IMR-90 (cell line): ENCODE measurements around the gene KCNN4. TPM values are rescaled to one million over a fixed set of nuclear protein-coding genes. Genes with fewer than 3 reads are reported as not detected.

Source experiments
- ATAC-seq: fragments of 200-7000 bp; cut with Tn5 transposase; 2 replicates; pipeline ENCODE4 v1.9.1; 2020; ENCODE audit warnings: low read depth, mild to moderate bottlenecking, moderate library complexity
- BruUV-seq: library from RNA; stranded (reverse); fragments of 400-500 nt; replicated peaks from 2 replicates; lab custom pipeline; 2021; lab: Mats Ljungman, UMichigan
- CTCF ChIA-PET: fragments of 300-600 bp; formaldehyde crosslinking; extraction: SDS; loops from one replicate; lab custom pipeline; 2021; ENCODE audit warnings: antibody characterized with exemption; lab: Yijun Ruan, JAX
- POLR2A ChIA-PET: fragments of 300-600 bp; sonication (Branson Sonifier 250); formaldehyde crosslinking; loops from one replicate; lab custom pipeline; 2022; ENCODE audit warnings: antibody characterized with exemption; ENCODE audit not compliant: unreplicated experiment; lab: Charles Lee
- DNase-seq: peaks from one replicate; pipeline ENCODE4 v3.0.0; 2013
- H2AFZ ChIP-seq: replicated peaks from 2 replicates; pipeline ENCODE3; 2013; ENCODE audit warnings: low read length, mild to moderate bottlenecking; ENCODE audit not compliant: poor library complexity
- H2AK5ac ChIP-seq: 2 replicates; pipeline ENCODE4 v1.6.1; 2013; ENCODE audit warnings: low read depth, low read length, inconsistent platforms
- H2AK9ac ChIP-seq: replicated peaks from 2 replicates; pipeline ENCODE3; 2013; ENCODE audit warnings: mild to moderate bottlenecking, low read depth, low read length, moderate library complexity; ENCODE audit not compliant: poor library complexity
- H2BK120ac ChIP-seq: 2 replicates; pipeline ENCODE4 v1.6.1; 2013; ENCODE audit warnings: low read depth, low read length, inconsistent platforms
- H2BK15ac ChIP-seq: 3 replicates; pipeline ENCODE4 v1.6.1; 2013; ENCODE audit warnings: low read depth, low read length, inconsistent platforms
- H2BK20ac ChIP-seq: 2 replicates; pipeline ENCODE4 v1.6.1; 2013; ENCODE audit warnings: low read depth, mild to moderate bottlenecking, inconsistent platforms, low read length, moderate library complexity
- H2BK5ac ChIP-seq: 2 replicates; pipeline ENCODE4 v1.6.1; 2013; ENCODE audit warnings: mild to moderate bottlenecking, low read depth, low read length, inconsistent platforms; ENCODE audit not compliant: poor library complexity, severe bottlenecking
- H3K14ac ChIP-seq: replicated peaks from 2 replicates; pipeline ENCODE4 v1.6.1; 2013; ENCODE audit warnings: low read depth, low read length, inconsistent platforms
- H3K18ac ChIP-seq: 2 replicates; pipeline ENCODE4 v1.6.1; 2013; ENCODE audit warnings: low read depth, low read length, control low read depth
- H3K23ac ChIP-seq: 2 replicates; pipeline ENCODE4 v1.6.1; 2013; ENCODE audit warnings: low read depth, low read length, inconsistent platforms
- H3K27ac ChIP-seq: 2 replicates; pipeline ENCODE4 v1.5.1; 2013; ENCODE audit warnings: mild to moderate bottlenecking, control low read depth, low read length; ENCODE audit not compliant: insufficient read depth
- H3K27me3 ChIP-seq: 2 replicates; pipeline ENCODE4 v1.6.1; 2013; ENCODE audit warnings: low read length; ENCODE audit not compliant: control insufficient read depth, insufficient read depth
- H3K36me3 ChIP-seq: 2 replicates; pipeline ENCODE4 v1.6.1; 2013; ENCODE audit warnings: low read length, mixed read lengths; ENCODE audit not compliant: control insufficient read depth, insufficient read depth
- H3K4ac ChIP-seq: 2 replicates; pipeline ENCODE4 v1.6.1; 2013; ENCODE audit warnings: low read depth, low read length, inconsistent platforms
- H3K4me1 ChIP-seq: 2 replicates; pipeline ENCODE4 v1.6.1; 2013; ENCODE audit warnings: low read length, mixed read lengths; ENCODE audit not compliant: control insufficient read depth, insufficient read depth
- H3K4me2 ChIP-seq: 2 replicates; pipeline ENCODE4 v1.6.1; 2013; ENCODE audit warnings: low read depth, mild to moderate bottlenecking, control low read depth, low read length, moderate library complexity
- H3K4me3 ChIP-seq: 2 replicates; pipeline ENCODE4 v1.5.1; 2013; ENCODE audit warnings: low read depth, mild to moderate bottlenecking, control low read depth, low read length, moderate library complexity; ENCODE audit not compliant: insufficient read depth
- H3K56ac ChIP-seq: 2 replicates; pipeline ENCODE4 v1.6.1; 2013; ENCODE audit warnings: low read length, inconsistent platforms; ENCODE audit not compliant: insufficient read depth; ENCODE audit errors: extremely low read depth
- H3K79me1 ChIP-seq, 2 experiments: 2 replicates each; pipeline ENCODE4 v1.6.1; 2013; ENCODE audit warnings: low read length in 2 of 2, inconsistent platforms in 1 of 2, low read depth in 1 of 2
- H3K9ac ChIP-seq: 2 replicates; pipeline ENCODE4 v1.6.1; 2013; ENCODE audit warnings: low read depth, low read length, control low read depth
- H3K9me1 ChIP-seq: 2 replicates; pipeline ENCODE4 v1.6.1; 2013; ENCODE audit warnings: low read length, inconsistent platforms; ENCODE audit not compliant: insufficient read depth
- H3K9me3 ChIP-seq: 2 replicates; pipeline ENCODE4 v1.6.1; 2013; ENCODE audit warnings: low read length; ENCODE audit not compliant: control insufficient read depth, insufficient read depth
- H4K20me1 ChIP-seq: 2 replicates; pipeline ENCODE4 v1.6.1; 2013; ENCODE audit warnings: low read length, inconsistent platforms; ENCODE audit not compliant: insufficient read depth
- H4K5ac ChIP-seq: 2 replicates; pipeline ENCODE4 v1.6.1; 2013; ENCODE audit warnings: mild to moderate bottlenecking, low read depth, low read length, control low read depth
- H4K8ac ChIP-seq, 2 experiments: 2 replicates each; pipeline ENCODE4 v1.6.1; 2013; ENCODE audit warnings: low read depth in 2 of 2, low read length in 2 of 2, control low read depth in 1 of 2, inconsistent platforms in 1 of 2
- H4K91ac ChIP-seq: 2 replicates; pipeline ENCODE4 v1.6.1; 2013; ENCODE audit warnings: low read depth, low read length, inconsistent platforms; ENCODE audit not compliant: insufficient read depth
- CEBPB ChIP-seq: IDR thresholded peaks from 2 replicates; pipeline ENCODE4 v1.6.1; 2012; ENCODE audit warnings: low read depth, low read length, improper control_type of control experiment
- CHD1 ChIP-seq: IDR thresholded peaks from 2 replicates; pipeline ENCODE4 v1.6.1; 2012; ENCODE audit warnings: low read depth, low read length, improper control_type of control experiment
- NFE2L2 ChIP-seq: fragments of 150-350 bp; IDR thresholded peaks from 2 replicates; pipeline ENCODE4 v1.6.1; 2016; ENCODE audit warnings: low read depth, mild to moderate bottlenecking, low read length
- POLR2A ChIP-seq: IDR thresholded peaks from 2 replicates; pipeline ENCODE4 v1.6.1; 2012; ENCODE audit warnings: mild to moderate bottlenecking, low read depth, low read length
- RFX5 ChIP-seq: IDR thresholded peaks from 2 replicates; pipeline ENCODE4 v1.8.0; 2012; ENCODE audit warnings: low read depth, mild to moderate bottlenecking, low read length, moderate library complexity
- WGBS, 2 experiments: methylation state at CpG; one replicate each; pipeline versions ENCODE4 v1.1.5 to v1.1.7; 2013; ENCODE audit warnings: missing lambda C conversion rate in 2 of 2; ENCODE audit not compliant: insufficient read length in 1 of 2; ENCODE audit errors: extremely low coverage in 2 of 2; 5-methylcytosine and 5-hydroxymethylcytosine counted together
- dilution Hi-C: fragments of 300-500 bp; cut with HindIII; formaldehyde crosslinking; loops from one replicate; pipeline ENCODE4 v1.14.3; 2018; ENCODE audit warnings: low sequenced_read_pairs; ENCODE audit not compliant: unreplicated experiment
- in situ Hi-C: fragments of 300-500 bp; cut with MboI; formaldehyde crosslinking; loops from 3 replicates; pipeline ENCODE4 v1.14.3; 2019; ENCODE audit warnings: low sequenced_read_pairs, inconsistent platforms, mixed read lengths
- intact Hi-C: fragments of 100-400 bp; cut with micrococcal nuclease; formaldehyde crosslinking; loops from 2 replicates; pipeline ENCODE4 v1.10.0; 2022
- polyA plus RNA-seq, 3 experiments: library from polyadenylated mRNA; depleted of rRNA; stranded (reverse); fragments of >200 nt; gene quantifications; 2 replicates each; pipeline ENCODE4 v1.2.3, GENCODE V29; 2012; ENCODE audit warnings: low replicate concordance in 1 of 3
- total RNA-seq: library from RNA; depleted of rRNA; stranded (reverse); fragments of >200 nt; gene quantifications from 2 replicates; pipeline ENCODE4 v1.2.3, GENCODE V29; 2012
- TF ChIP-seq, protein P1 (sequence below): conservative IDR thresholded peaks from 2 replicates; pipeline ENCODE4 v1.5.1; 2012; ENCODE audit warnings: mild to moderate bottlenecking, low read depth, low read length, improper control_type of control experiment
- TF ChIP-seq, protein P2 (sequence below): fragments of 150-350 bp; IDR thresholded peaks from 2 replicates; pipeline ENCODE4 v1.6.1; 2016; ENCODE audit warnings: low read depth, mild to moderate bottlenecking, low read length, moderate library complexity, borderline replicate concordance
- TF ChIP-seq, protein P3 (sequence below): fragments of 150-350 bp; IDR thresholded peaks from 2 replicates; pipeline ENCODE4 v1.6.1; 2017; ENCODE audit warnings: mild to moderate bottlenecking, antibody characterized with exemption, low read length, low read depth

The KCNN4 gene
- total and polyA plus RNA-seq, 2 of the 4 experiments (the other 2 are of a cell fraction) = 0.54 to 0.99 TPM

DNA sequence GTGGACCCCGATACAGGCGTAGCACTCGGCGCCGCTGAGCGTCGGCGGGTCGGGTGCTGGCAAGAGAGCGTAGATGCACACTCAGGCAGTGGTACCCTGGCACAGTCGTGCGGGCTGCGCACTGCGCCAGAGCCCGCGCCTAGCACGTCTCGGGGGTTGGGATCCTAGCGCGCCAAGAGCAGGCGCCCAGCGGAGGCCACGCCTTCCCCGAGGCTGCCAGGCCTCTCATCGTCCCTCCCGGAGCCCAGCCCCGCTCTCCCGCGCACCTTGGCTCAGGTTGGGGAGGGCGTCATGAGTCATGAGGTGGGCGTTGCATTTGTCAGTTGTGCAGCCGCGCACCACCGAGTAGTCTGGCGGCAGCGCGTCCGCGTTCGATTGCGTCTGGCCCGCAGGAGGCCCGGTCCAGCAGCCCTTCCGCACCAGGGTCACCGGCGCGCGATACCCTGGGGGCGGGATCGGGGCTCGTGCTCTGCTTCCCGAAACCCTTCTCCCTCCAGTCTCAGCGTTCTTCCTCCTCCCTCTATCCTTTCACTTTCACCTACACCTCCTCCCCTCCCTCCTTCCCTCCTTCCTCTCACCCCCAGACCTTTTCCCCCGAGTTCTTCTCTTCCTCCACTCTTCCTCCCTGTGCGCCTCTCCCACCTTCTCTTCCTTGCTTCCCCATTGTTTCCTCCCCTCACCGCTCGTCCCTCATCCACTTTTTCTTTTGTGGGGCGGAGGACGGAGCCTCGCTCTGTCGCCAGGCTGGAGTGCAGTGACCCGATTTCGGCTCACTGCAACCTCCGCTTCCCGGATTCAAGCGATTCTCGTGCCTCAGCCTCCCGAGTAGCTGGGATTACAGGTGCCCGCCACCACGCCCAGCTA lies 18.0 kb upstream of the KCNN4 start (continued):
- TF ChIP-seq, protein P1, sequence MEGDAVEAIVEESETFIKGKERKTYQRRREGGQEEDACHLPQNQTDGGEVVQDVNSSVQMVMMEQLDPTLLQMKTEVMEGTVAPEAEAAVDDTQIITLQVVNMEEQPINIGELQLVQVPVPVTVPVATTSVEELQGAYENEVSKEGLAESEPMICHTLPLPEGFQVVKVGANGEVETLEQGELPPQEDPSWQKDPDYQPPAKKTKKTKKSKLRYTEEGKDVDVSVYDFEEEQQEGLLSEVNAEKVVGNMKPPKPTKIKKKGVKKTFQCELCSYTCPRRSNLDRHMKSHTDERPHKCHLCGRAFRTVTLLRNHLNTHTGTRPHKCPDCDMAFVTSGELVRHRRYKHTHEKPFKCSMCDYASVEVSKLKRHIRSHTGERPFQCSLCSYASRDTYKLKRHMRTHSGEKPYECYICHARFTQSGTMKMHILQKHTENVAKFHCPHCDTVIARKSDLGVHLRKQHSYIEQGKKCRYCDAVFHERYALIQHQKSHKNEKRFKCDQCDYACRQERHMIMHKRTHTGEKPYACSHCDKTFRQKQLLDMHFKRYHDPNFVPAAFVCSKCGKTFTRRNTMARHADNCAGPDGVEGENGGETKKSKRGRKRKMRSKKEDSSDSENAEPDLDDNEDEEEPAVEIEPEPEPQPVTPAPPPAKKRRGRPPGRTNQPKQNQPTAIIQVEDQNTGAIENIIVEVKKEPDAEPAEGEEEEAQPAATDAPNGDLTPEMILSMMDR = no peak

DNA sequence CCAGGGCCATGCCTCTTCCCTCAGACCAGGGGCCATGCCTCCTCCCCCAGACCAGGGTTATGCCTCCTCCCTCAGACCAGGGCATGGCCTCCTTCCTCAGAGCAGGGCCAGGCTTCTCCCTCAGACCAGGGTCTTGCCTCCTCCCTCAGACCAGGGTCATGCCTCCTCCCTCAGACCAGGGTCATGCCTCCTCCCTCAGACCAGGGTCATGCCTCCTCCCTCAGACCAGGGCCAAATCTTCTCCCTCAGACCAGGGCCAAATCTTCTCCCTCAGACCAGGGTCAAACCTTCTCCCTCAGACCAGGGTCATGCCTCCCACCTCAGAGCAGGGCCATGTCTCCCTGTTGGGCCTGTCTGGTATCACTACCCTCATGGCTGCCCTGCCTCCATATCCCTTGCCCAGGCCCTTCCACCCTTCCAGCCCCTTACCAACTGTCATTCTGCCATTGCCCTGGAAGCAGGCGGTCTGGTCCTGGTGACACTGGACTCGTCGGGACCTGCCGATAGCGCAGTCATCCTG lies 17.3 kb upstream of the KCNN4 start:
- peaks cover 9% of the 10 kb centered on the region for H3K9me3 ChIP-seq
- H4K5ac ChIP-seq = no peak overlapping the region
- no peak overlapping the region for H3K14ac ChIP-seq
- WGBS, 2 experiments = 41% methylated on average over 5 of the region's 5 CpGs; no CpG with 5 or more reads in 1 of the 2 experiments
- H3K18ac ChIP-seq = no peak overlapping the region
- H3K27ac ChIP-seq = no peak overlapping the region
- peak overlapping the region; percentile 54 for H3K4me2 ChIP-seq
- H3K4me1 ChIP-seq = peaks cover 3% of the 10 kb centered on the region; the same call in 1 of the 2 replicates
- H4K20me1 ChIP-seq = no peaks in the 10 kb centered on the region
- no peak for DNase-seq
- H3K23ac ChIP-seq = no peak overlapping the region; the same call in 1 of the 2 replicates
- H3K27me3 ChIP-seq = peaks cover 45% of the 10 kb centered on the region
- H3K36me3 ChIP-seq = no peaks in the 10 kb centered on the region
- no peak overlapping the region for H2BK5ac ChIP-seq
- H3K4me3 ChIP-seq = peak overlapping the region; percentile 25; the same call in 1 of the 2 replicates
- H2AK5ac ChIP-seq = no peak overlapping the region
- no peaks in the 10 kb centered on the region for H3K9me1 ChIP-seq
- intact Hi-C loops = no loop called here
- no TSS peak for BruUV-seq
- no peak overlapping the region for H3K56ac ChIP-seq
- H3K79me1 ChIP-seq = no peaks in the 10 kb centered on the region
- CTCF ChIA-PET = no interaction called here
- dilution Hi-C loops = no loop called here
- H2BK15ac ChIP-seq = no peak overlapping the region
- no peak for TF ChIP-seq CEBPB
- TF ChIP-seq POLR2A = no peak
- no peak for TF ChIP-seq NFE2L2
- TF ChIP-seq RFX5 = no peak
- TF ChIP-seq, protein P2, sequence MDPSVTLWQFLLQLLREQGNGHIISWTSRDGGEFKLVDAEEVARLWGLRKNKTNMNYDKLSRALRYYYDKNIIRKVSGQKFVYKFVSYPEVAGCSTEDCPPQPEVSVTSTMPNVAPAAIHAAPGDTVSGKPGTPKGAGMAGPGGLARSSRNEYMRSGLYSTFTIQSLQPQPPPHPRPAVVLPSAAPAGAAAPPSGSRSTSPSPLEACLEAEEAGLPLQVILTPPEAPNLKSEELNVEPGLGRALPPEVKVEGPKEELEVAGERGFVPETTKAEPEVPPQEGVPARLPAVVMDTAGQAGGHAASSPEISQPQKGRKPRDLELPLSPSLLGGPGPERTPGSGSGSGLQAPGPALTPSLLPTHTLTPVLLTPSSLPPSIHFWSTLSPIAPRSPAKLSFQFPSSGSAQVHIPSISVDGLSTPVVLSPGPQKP = no peak
- TF ChIP-seq CHD1 = no peak
- TF ChIP-seq, protein P3, sequence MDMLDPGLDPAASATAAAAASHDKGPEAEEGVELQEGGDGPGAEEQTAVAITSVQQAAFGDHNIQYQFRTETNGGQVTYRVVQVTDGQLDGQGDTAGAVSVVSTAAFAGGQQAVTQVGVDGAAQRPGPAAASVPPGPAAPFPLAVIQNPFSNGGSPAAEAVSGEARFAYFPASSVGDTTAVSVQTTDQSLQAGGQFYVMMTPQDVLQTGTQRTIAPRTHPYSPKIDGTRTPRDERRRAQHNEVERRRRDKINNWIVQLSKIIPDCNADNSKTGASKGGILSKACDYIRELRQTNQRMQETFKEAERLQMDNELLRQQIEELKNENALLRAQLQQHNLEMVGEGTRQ = no peak
- no peak overlapping the region for H4K91ac ChIP-seq
- H3K9ac ChIP-seq = no peak overlapping the region
- H2BK120ac ChIP-seq = no peak overlapping the region
- peak; percentile 17; the same call in 1 of the 2 replicates for ATAC-seq
- POLR2A ChIA-PET = no interaction called here
- peak overlapping the region; percentile 94 for H2AFZ ChIP-seq
- in situ Hi-C loops = no loop called here
- H2AK9ac ChIP-seq = peak overlapping the region; percentile 78
- no peak overlapping the region for H2BK20ac ChIP-seq
- no peak overlapping the region for H3K4ac ChIP-seq
- no peak overlapping the region for H4K8ac ChIP-seq
